ENCODE data around the gene GEMIN7. TPM values are rescaled to one million over a fixed set of nuclear protein-coding genes. Genes with fewer than 3 reads are reported as not detected.

Gene GEMIN7
- total and polyA plus RNA-seq, 2 experiments from 2014 or later: 49.6 to 90.5 TPM

DNA sequence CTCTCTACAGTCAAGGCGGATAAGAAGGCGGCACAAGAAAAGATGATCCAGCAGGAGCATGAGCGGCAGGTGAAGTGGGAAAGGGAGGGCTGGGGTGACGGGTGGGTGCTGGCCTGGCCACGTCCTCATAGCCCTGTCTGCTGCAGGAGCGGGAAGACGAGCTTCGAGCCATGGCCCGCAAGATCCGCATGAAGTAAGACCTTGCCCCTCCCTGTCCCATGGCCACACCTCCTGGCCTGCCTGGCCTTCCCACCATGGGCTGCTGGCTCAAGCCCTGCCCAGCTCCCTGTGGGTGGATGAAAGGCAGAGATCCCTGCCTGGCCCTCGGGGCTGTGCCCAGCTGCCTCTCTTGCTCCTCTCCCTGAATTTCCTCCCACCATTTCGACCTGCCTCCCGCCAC lies 10.0 kb upstream of the GEMIN7 start:
- Histone ChIP-seq H3K79me2 (replicated peaks; ENCODE audit: insufficient read depth) (peaks cover 20% of the 10 kb centered on the region), H4K20me1 (replicated peaks; ENCODE audit: insufficient read depth) (peaks cover 10% of the 10 kb centered on the region), H3K4me2 (no peak overlapping the region), H3K27me3 (ENCODE audit: insufficient read depth) (no peaks in the 10 kb centered on the region), H3K36me3 (ENCODE audit: insufficient read depth) (peaks cover 8% of the 10 kb centered on the region; the same call in 1 of the 2 replicates), H3K9me2 (ENCODE audit: insufficient read depth) (no peaks in the 10 kb centered on the region), H3K4me3 (no peak overlapping the region), H2AFZ (no peak overlapping the region), H3K4me1 (ENCODE audit: insufficient read depth) (no peaks in the 10 kb centered on the region), H3K27ac (ENCODE audit: low read depth) (0 out of 2 replicates have a peak overlapping the region, but pooled peaks have one; percentile 59), H3F3A (replicated peaks; ENCODE audit: low read depth) (peaks cover 6% of the 10 kb centered on the region; the same call in 1 of the 2 replicates)
- Mint-ChIP-seq H3K36me3 (ENCODE audit: low read depth) (peaks cover 50% of the 10 kb centered on the region), H3K4me1 (peaks cover 4% of the 10 kb centered on the region; the same call in 2 of the 3 replicates), H3K9me3 (no peaks in the 10 kb centered on the region), H3K4me3 (no peak overlapping the region), H3K27ac (peak overlapping the region; percentile 67; the same call in 1 of the 2 replicates), H3K27me3 (ENCODE audit: insufficient read depth, low read depth, poor library complexity) (peaks cover 18% of the 10 kb centered on the region)
- ATAC-seq (peak; percentile 85), DNase-seq (ENCODE audit: low spot score) (peak; percentile 65)
- TF ChIP-seq JUNB (IDR thresholded peaks at IDR 0.05; ENCODE audit: unreplicated experiment) (no peak), ZNF331 (CRISPR knock-in tag; IDR thresholded peaks at IDR 0.05; ENCODE audit: low read depth) (no peak), POLR2AphosphoS5 (IDR thresholded peaks at IDR 0.05; ENCODE audit: low read depth) (no peak), ZNF114 (CRISPR knock-in tag; IDR thresholded peaks at IDR 0.05) (no peak), STAT1 (IDR thresholded peaks at IDR 0.05; ENCODE audit: unreplicated experiment) (no peak), NANOG (IDR thresholded peaks at IDR 0.05; ENCODE audit: borderline replicate concordance) (no peak), EZH2 (IDR thresholded peaks at IDR 0.05; ENCODE audit: low read depth, unreplicated experiment) (no peak), EZH2phosphoT487 (IDR thresholded peaks at IDR 0.05; ENCODE audit: unreplicated experiment) (no peak)
- TF ChIP-seq, protein P1, sequence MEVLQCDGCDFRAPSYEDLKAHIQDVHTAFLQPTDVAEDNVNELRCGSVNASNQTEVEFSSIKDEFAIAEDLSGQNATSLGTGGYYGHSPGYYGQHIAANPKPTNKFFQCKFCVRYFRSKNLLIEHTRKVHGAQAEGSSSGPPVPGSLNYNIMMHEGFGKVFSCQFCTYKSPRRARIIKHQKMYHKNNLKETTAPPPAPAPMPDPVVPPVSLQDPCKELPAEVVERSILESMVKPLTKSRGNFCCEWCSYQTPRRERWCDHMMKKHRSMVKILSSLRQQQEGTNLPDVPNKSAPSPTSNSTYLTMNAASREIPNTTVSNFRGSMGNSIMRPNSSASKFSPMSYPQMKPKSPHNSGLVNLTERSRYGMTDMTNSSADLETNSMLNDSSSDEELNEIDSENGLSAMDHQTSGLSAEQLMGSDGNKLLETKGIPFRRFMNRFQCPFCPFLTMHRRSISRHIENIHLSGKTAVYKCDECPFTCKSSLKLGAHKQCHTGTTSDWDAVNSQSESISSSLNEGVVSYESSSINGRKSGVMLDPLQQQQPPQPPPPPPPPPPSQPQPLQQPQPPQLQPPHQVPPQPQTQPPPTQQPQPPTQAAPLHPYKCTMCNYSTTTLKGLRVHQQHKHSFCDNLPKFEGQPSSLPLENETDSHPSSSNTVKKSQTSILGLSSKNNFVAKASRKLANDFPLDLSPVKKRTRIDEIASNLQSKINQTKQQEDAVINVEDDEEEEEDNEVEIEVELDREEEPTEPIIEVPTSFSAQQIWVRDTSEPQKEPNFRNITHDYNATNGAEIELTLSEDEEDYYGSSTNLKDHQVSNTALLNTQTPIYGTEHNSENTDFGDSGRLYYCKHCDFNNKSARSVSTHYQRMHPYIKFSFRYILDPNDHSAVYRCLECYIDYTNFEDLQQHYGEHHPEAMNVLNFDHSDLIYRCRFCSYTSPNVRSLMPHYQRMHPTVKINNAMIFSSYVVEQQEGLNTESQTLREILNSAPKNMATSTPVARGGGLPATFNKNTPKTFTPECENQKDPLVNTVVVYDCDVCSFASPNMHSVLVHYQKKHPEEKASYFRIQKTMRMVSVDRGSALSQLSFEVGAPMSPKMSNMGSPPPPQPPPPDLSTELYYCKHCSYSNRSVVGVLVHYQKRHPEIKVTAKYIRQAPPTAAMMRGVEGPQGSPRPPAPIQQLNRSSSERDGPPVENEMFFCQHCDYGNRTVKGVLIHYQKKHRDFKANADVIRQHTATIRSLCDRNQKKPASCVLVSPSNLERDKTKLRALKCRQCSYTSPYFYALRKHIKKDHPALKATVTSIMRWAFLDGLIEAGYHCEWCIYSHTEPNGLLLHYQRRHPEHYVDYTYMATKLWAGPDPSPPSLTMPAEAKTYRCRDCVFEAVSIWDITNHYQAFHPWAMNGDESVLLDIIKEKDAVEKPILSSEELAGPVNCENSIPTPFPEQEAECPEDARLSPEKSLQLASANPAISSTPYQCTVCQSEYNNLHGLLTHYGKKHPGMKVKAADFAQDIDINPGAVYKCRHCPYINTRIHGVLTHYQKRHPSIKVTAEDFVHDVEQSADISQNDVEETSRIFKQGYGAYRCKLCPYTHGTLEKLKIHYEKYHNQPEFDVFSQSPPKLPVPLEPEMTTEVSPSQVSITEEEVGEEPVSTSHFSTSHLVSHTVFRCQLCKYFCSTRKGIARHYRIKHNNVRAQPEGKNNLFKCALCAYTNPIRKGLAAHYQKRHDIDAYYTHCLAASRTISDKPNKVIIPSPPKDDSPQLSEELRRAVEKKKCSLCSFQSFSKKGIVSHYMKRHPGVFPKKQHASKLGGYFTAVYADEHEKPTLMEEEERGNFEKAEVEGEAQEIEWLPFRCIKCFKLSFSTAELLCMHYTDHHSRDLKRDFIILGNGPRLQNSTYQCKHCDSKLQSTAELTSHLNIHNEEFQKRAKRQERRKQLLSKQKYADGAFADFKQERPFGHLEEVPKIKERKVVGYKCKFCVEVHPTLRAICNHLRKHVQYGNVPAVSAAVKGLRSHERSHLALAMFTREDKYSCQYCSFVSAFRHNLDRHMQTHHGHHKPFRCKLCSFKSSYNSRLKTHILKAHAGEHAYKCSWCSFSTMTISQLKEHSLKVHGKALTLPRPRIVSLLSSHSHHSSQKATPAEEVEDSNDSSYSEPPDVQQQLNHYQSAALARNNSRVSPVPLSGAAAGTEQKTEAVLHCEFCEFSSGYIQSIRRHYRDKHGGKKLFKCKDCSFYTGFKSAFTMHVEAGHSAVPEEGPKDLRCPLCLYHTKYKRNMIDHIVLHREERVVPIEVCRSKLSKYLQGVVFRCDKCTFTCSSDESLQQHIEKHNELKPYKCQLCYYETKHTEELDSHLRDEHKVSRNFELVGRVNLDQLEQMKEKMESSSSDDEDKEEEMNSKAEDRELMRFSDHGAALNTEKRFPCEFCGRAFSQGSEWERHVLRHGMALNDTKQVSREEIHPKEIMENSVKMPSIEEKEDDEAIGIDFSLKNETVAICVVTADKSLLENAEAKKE (CRISPR knock-in tag; IDR thresholded peaks at IDR 0.05): no peak
- TF ChIP-seq, protein P2, sequence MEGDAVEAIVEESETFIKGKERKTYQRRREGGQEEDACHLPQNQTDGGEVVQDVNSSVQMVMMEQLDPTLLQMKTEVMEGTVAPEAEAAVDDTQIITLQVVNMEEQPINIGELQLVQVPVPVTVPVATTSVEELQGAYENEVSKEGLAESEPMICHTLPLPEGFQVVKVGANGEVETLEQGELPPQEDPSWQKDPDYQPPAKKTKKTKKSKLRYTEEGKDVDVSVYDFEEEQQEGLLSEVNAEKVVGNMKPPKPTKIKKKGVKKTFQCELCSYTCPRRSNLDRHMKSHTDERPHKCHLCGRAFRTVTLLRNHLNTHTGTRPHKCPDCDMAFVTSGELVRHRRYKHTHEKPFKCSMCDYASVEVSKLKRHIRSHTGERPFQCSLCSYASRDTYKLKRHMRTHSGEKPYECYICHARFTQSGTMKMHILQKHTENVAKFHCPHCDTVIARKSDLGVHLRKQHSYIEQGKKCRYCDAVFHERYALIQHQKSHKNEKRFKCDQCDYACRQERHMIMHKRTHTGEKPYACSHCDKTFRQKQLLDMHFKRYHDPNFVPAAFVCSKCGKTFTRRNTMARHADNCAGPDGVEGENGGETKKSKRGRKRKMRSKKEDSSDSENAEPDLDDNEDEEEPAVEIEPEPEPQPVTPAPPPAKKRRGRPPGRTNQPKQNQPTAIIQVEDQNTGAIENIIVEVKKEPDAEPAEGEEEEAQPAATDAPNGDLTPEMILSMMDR (conservative IDR thresholded peaks at IDR 0.05; ENCODE audit: low read depth in 2 of 2): no peak
- TF ChIP-seq, protein P3, sequence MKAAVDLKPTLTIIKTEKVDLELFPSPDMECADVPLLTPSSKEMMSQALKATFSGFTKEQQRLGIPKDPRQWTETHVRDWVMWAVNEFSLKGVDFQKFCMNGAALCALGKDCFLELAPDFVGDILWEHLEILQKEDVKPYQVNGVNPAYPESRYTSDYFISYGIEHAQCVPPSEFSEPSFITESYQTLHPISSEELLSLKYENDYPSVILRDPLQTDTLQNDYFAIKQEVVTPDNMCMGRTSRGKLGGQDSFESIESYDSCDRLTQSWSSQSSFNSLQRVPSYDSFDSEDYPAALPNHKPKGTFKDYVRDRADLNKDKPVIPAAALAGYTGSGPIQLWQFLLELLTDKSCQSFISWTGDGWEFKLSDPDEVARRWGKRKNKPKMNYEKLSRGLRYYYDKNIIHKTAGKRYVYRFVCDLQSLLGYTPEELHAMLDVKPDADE (IDR thresholded peaks at IDR 0.05): no peak

Data from GM23338 (cell line).